Measurements from ENCODE around the gene ITPR2. TPM values are rescaled to one million over a fixed set of nuclear protein-coding genes. Genes with fewer than 3 reads are reported as not detected.

ITPR2 gene
- total and polyA plus RNA-seq, 2 of the 8 experiments (the other 6 are each of a cell fraction or from before 2014, with no cell fraction given): 4.1 to 48.3 TPM

- no peak overlapping the region for H3K27ac ChIP-seq (ENCODE audit: low read depth, low read length)
- POLR2A ChIA-PET (ENCODE audit: partially characterized antibody): no interaction called here
- H3K23me2 ChIP-seq (ENCODE audit: low read depth, low read length): peaks cover under 1% of the 10 kb centered on the region
These were observed 6.0 kb upstream of the ITPR2 start for GRCh38 chr12:26838888-26839416.

More at GRCh38 chr12:26838888-26839416, 6.0 kb upstream of the ITPR2 start:
- Histone ChIP-seq H2AFZ (ENCODE audit: low read length) (no peak overlapping the region), H4K20me1 (replicated peaks in 1 of 2; ENCODE audit: control insufficient read depth in 1 of 2, insufficient read depth in 2 of 2, low read length in 2 of 2) (no peaks in the 10 kb centered on the region), H3K18ac (ENCODE audit: extremely low read depth, low read length) (no peak overlapping the region), H4K5ac (ENCODE audit: insufficient read length, low read depth, low read length) (no peak overlapping the region), H3K4me2 (ENCODE audit: insufficient read depth in 1 of 2, low read depth in 2 of 2, low read length in 2 of 2) (no peak overlapping the region), H3K14ac (ENCODE audit: insufficient read length) (no peak overlapping the region), H3K56ac (replicated peaks; ENCODE audit: insufficient read length, low read depth, low read length) (no peak overlapping the region), H3K4me3 (ENCODE audit: extremely low read depth in 1 of 4, insufficient read depth in 2 of 4, low read depth in 3 of 4, low read length in 4 of 4) (no peak overlapping the region), H2BK5ac (ENCODE audit: low read depth, low read length) (no peak overlapping the region), H2BK120ac (replicated peaks; ENCODE audit: low read depth, low read length) (no peak overlapping the region), H2BK12ac (ENCODE audit: low read depth, low read length) (no peak overlapping the region), H3K9me3 (ENCODE audit: insufficient read depth in 2 of 2, low read depth in 1 of 2, low read length in 1 of 2) (peaks cover 4 to 11% of the 10 kb centered on the region in 2 experiments; a peak in 3 of 4 replicates), H2BK15ac (ENCODE audit: low read length) (no peak overlapping the region), H2BK20ac (ENCODE audit: low read length) (no peak overlapping the region), H2AK5ac (ENCODE audit: low read depth, low read length) (no peak overlapping the region), H3K9ac (replicated peaks in 1 of 4; ENCODE audit: extremely low read depth in 1 of 4, low read depth in 3 of 4, low read length in 3 of 4) (no peak overlapping the region), H3K23ac (ENCODE audit: insufficient read length) (no peak overlapping the region), H3K36me3 (ENCODE audit: control insufficient read depth in 2 of 4, insufficient read depth in 4 of 4, low read length in 3 of 4) (peaks cover 0 to 4% (median 0%) of the 10 kb centered on the region in 4 experiments; a peak in 2 of 8 replicates), H3K4ac (replicated peaks; ENCODE audit: insufficient read length, low read depth, low read length) (no peak overlapping the region), H3K27me3 (replicated peaks in 1 of 4; ENCODE audit: control insufficient read depth in 3 of 4, extremely low read depth in 1 of 4, insufficient read depth in 3 of 4, low read length in 3 of 4) (no peaks in the 10 kb centered on the region; a peak in 1 of 7 replicates), H4K91ac (replicated peaks; ENCODE audit: insufficient read length, low read length) (no peak overlapping the region), H3K79me1 (ENCODE audit: low read depth, low read length) (no peaks in the 10 kb centered on the region), H4K8ac (ENCODE audit: extremely low read depth, insufficient read depth, low read length) (no peak overlapping the region), H3K79me2 (ENCODE audit: control insufficient read depth in 1 of 2, insufficient read depth in 2 of 2, low read length in 2 of 2) (no peaks in the 10 kb centered on the region), H3K4me1 (replicated peaks in 1 of 4; ENCODE audit: control insufficient read depth in 3 of 4, insufficient read depth in 4 of 4, low read length in 3 of 4) (no peaks in the 10 kb centered on the region)
- no peak for TF ChIP-seq RXRA (IDR thresholded peaks at IDR 0.05; ENCODE audit: insufficient read depth, low read depth, low read length)
- CTCF ChIA-PET (ENCODE audit: partially characterized antibody): interaction anchor here (2.1 kb wide), 1 partner anchor 46 kb away, joined by 7 read pairs; no protein-coding TSS in a partner anchor
- 95% methylated on average over 24 of the region's 24 CpGs; no CpG with 5 or more reads in 1 of the 2 experiments for WGBS, 2 experiments (ENCODE audit: extremely low coverage in 1 of 2, insufficient coverage in 1 of 2, insufficient read length in 1 of 2, insufficient replicate concordance in 2 of 2, low coverage in 1 of 2, low lambda C conversion rate in 2 of 2, missing lambda C conversion rate in 1 of 2)
- FAIRE-seq (no peak), DNase-seq (ENCODE audit: low read depth in 1 of 2, low spot score in 2 of 2) (no peak)
